ENCODE measurements around the gene ENAH. TPM values are rescaled to one million over a fixed set of nuclear protein-coding genes. Genes with fewer than 3 reads are reported as not detected.
A peak's percentile ranks its signal among the peaks of the same experiment; 100 is the strongest.

Gene ENAH
- total RNA-seq, 1 donor from 2014 or later, result 749 TPM

- no peak for FAIRE-seq
- H3K4me1 Mint-ChIP-seq (ENCODE audit: low read depth, unreplicated experiment), result peaks cover 40% of the 10 kb centered on the region
- no peaks in the 10 kb centered on the region for H3K79me2 ChIP-seq (ENCODE audit: insufficient read depth, low read length)
- H3K9me3 Mint-ChIP-seq (ENCODE audit: unreplicated experiment), result no peaks in the 10 kb centered on the region
- H3K27me3 Mint-ChIP-seq (ENCODE audit: low read depth, unreplicated experiment), result no peaks in the 10 kb centered on the region
- no peak overlapping the region for H3K27ac ChIP-seq (ENCODE audit: low read depth, low read length)
- peaks cover 16% of the 10 kb centered on the region for H3K4me1 ChIP-seq (ENCODE audit: insufficient read depth, low read length)
- TF ChIP-seq CTCF (IDR thresholded peaks at IDR 0.05; ENCODE audit: insufficient read depth, low read depth, low read length), result no peak
- no peak for TF ChIP-seq EZH2 (IDR thresholded peaks at IDR 0.05; ENCODE audit: insufficient read depth, low read length)
- H3K9me3 ChIP-seq (ENCODE audit: insufficient read depth, low read depth, low read length), result no peaks in the 10 kb centered on the region
- DNase-seq (ENCODE audit: low read depth), result no peak
- H4K20me1 ChIP-seq (ENCODE audit: insufficient read depth, low read length), result peaks cover 3% of the 10 kb centered on the region
- H3K36me3 Mint-ChIP-seq (ENCODE audit: low read depth, unreplicated experiment), result peaks cover 11% of the 10 kb centered on the region
- no peak overlapping the region for H2AFZ ChIP-seq (ENCODE audit: low read depth, low read length)
- peaks cover 36% of the 10 kb centered on the region for H3K36me3 ChIP-seq (ENCODE audit: insufficient read depth, low read length)
- no peak overlapping the region for H3K9ac ChIP-seq (ENCODE audit: low read length)
- H3K4me2 ChIP-seq (ENCODE audit: low read length), result no peak overlapping the region
- no peaks in the 10 kb centered on the region for H3K27me3 ChIP-seq (ENCODE audit: insufficient read depth, low read length)
- no peak overlapping the region for H3K4me3 ChIP-seq (ENCODE audit: insufficient read depth, low read depth, low read length)
- H3K4me3 Mint-ChIP-seq (ENCODE audit: unreplicated experiment), result no peak overlapping the region
- H3K27ac Mint-ChIP-seq (ENCODE audit: unreplicated experiment), result peak overlapping the region; percentile 44
Measured at GRCh38 chr1:225504776-225505175, 148.1 kb downstream of the ENAH start.

GRCh38 chr1:225500624-225501192 is 152.2 kb downstream of the ENAH start:
- DNase-seq (ENCODE audit: low read depth) (no peak), FAIRE-seq (peak; percentile 9)
- Histone ChIP-seq H4K20me1 (ENCODE audit: insufficient read depth, low read length) (peaks cover 7% of the 10 kb centered on the region), H3K79me2 (ENCODE audit: insufficient read depth, low read length) (no peaks in the 10 kb centered on the region), H3K36me3 (ENCODE audit: insufficient read depth, low read length) (peaks cover 51% of the 10 kb centered on the region), H3K9ac (ENCODE audit: low read length) (no peak overlapping the region), H3K4me2 (ENCODE audit: low read length) (no peak overlapping the region), H3K4me3 (ENCODE audit: insufficient read depth, low read depth, low read length) (no peak overlapping the region), H3K4me1 (ENCODE audit: insufficient read depth, low read length) (no peaks in the 10 kb centered on the region), H2AFZ (ENCODE audit: low read depth, low read length) (no peak overlapping the region), H3K27ac (ENCODE audit: low read depth, low read length) (no peak overlapping the region), H3K27me3 (ENCODE audit: insufficient read depth, low read length) (no peaks in the 10 kb centered on the region), H3K9me3 (ENCODE audit: insufficient read depth, low read depth, low read length) (no peaks in the 10 kb centered on the region)
- Mint-ChIP-seq H3K9me3 (ENCODE audit: unreplicated experiment) (no peaks in the 10 kb centered on the region), H3K27me3 (ENCODE audit: low read depth, unreplicated experiment) (no peaks in the 10 kb centered on the region), H3K4me3 (ENCODE audit: unreplicated experiment) (no peak overlapping the region), H3K36me3 (ENCODE audit: low read depth, unreplicated experiment) (peaks cover 7% of the 10 kb centered on the region), H3K27ac (ENCODE audit: unreplicated experiment) (peak overlapping the region; percentile 62), H3K4me1 (ENCODE audit: low read depth, unreplicated experiment) (peaks cover 32% of the 10 kb centered on the region)
- TF ChIP-seq CTCF (IDR thresholded peaks at IDR 0.05; ENCODE audit: insufficient read depth, low read depth, low read length) (no peak), EZH2 (IDR thresholded peaks at IDR 0.05; ENCODE audit: insufficient read depth, low read length) (no peak)

- Histone ChIP-seq H3K79me2 (ENCODE audit: insufficient read depth, low read length) (no peaks in the 10 kb centered on the region), H3K4me3 (ENCODE audit: insufficient read depth, low read depth, low read length) (no peak overlapping the region), H4K20me1 (ENCODE audit: insufficient read depth, low read length) (peaks cover 13% of the 10 kb centered on the region), H3K9me3 (ENCODE audit: insufficient read depth, low read depth, low read length) (no peaks in the 10 kb centered on the region), H3K27ac (ENCODE audit: low read depth, low read length) (no peak overlapping the region), H3K36me3 (ENCODE audit: insufficient read depth, low read length) (peaks cover 47% of the 10 kb centered on the region), H3K4me1 (ENCODE audit: insufficient read depth, low read length) (no peaks in the 10 kb centered on the region), H3K27me3 (ENCODE audit: insufficient read depth, low read length) (no peaks in the 10 kb centered on the region), H3K4me2 (ENCODE audit: low read length) (no peak overlapping the region), H2AFZ (ENCODE audit: low read depth, low read length) (no peak overlapping the region), H3K9ac (ENCODE audit: low read length) (no peak overlapping the region)
- Mint-ChIP-seq H3K9me3 (ENCODE audit: unreplicated experiment) (no peaks in the 10 kb centered on the region), H3K27ac (ENCODE audit: unreplicated experiment) (peak overlapping the region; percentile 93), H3K36me3 (ENCODE audit: low read depth, unreplicated experiment) (peaks cover 7% of the 10 kb centered on the region), H3K4me3 (ENCODE audit: unreplicated experiment) (peak overlapping the region; percentile 28), H3K27me3 (ENCODE audit: low read depth, unreplicated experiment) (no peaks in the 10 kb centered on the region), H3K4me1 (ENCODE audit: low read depth, unreplicated experiment) (peaks cover 29% of the 10 kb centered on the region)
- TF ChIP-seq CTCF (IDR thresholded peaks at IDR 0.05; ENCODE audit: insufficient read depth, low read depth, low read length) (no peak), EZH2 (IDR thresholded peaks at IDR 0.05; ENCODE audit: insufficient read depth, low read length) (no peak)
- DNase-seq (ENCODE audit: low read depth) (peak; percentile 49), FAIRE-seq (no peak)
Measured at GRCh38 chr1:225498549-225499136, 154.3 kb downstream of the ENAH start.
